GM23338 (cell line): ENCODE results near the gene CD38. TPM values are rescaled to one million over a fixed set of nuclear protein-coding genes. Genes with fewer than 3 reads are reported as not detected.
"Not testable (repeated sequence)": the region's sequence is repeated elsewhere in the genome, so short reads cannot be mapped to it uniquely, and the experiment has no call there.

ENCODE experiments used
- ATAC-seq: fragments of 200-7000 bp; cut with Tn5 transposase; 3 replicates; pipeline ENCODE4 v1.9.1; 2020
- DNase-seq: peaks from one replicate; pipeline ENCODE4 v3.0.0-alpha.2; 2015; ENCODE audit warnings: low spot score
- H2AFZ ChIP-seq: fragments of 200-600 bp; sonication (generic); 2 replicates; pipeline ENCODE4 v1.8.0; 2016; ENCODE audit warnings: antibody characterized with exemption, mild to moderate bottlenecking, moderate library complexity
- H3F3A ChIP-seq: fragments of 200-600 bp; sonication (generic); replicated peaks from 2 replicates; pipeline ENCODE4 v1.8.0; 2017; ENCODE audit warnings: antibody characterized with exemption, mixed run types, low read depth
- H3K27ac ChIP-seq: fragments of 200-600 bp; sonication (generic); 2 replicates; pipeline ENCODE4 v1.6.1; 2016; ENCODE audit warnings: low read depth
- H3K27me3 ChIP-seq: fragments of 200-600 bp; sonication (generic); 2 replicates; pipeline ENCODE4 v1.8.0; 2016; ENCODE audit warnings: mild to moderate bottlenecking, mixed run types, moderate library complexity; ENCODE audit not compliant: insufficient read depth
- H3K36me3 ChIP-seq: fragments of 200-600 bp; sonication (generic); 2 replicates; pipeline ENCODE4 v1.8.0; 2016; ENCODE audit warnings: mild to moderate bottlenecking; ENCODE audit not compliant: insufficient read depth
- H3K4me1 ChIP-seq: fragments of 200-600 bp; sonication (generic); 2 replicates; pipeline ENCODE4 v1.8.0; 2016; ENCODE audit warnings: mild to moderate bottlenecking, moderate library complexity; ENCODE audit not compliant: insufficient read depth
- H3K4me2 ChIP-seq: fragments of 200-600 bp; sonication (generic); 2 replicates; pipeline ENCODE4 v1.7.1; 2017; ENCODE audit warnings: mixed run types
- H3K4me3 ChIP-seq: fragments of 200-600 bp; sonication (generic); 2 replicates; pipeline ENCODE4 v1.6.1; 2016; ENCODE audit warnings: mixed run types
- H3K79me2 ChIP-seq: fragments of 200-600 bp; sonication (generic); replicated peaks from 2 replicates; pipeline ENCODE4 v1.8.0; 2017; ENCODE audit warnings: mild to moderate bottlenecking; ENCODE audit not compliant: insufficient read depth
- H3K9me2 ChIP-seq: fragments of 200-600 bp; sonication (generic); 2 replicates; pipeline ENCODE4 v1.8.0; 2017; ENCODE audit not compliant: insufficient read depth
- H4K20me1 ChIP-seq: fragments of 200-600 bp; sonication (generic); replicated peaks from 2 replicates; pipeline ENCODE4 v1.8.0; 2017; ENCODE audit warnings: mild to moderate bottlenecking; ENCODE audit not compliant: insufficient read depth
- H3K27ac Mint-ChIP-seq: 2 replicates; pipeline ENCODE4 v1.8.0; 2020; ENCODE audit warnings: inconsistent platforms, mild to moderate bottlenecking, moderate library complexity, mixed read lengths
- H3K27me3 Mint-ChIP-seq: 3 replicates; pipeline ENCODE4 v1.8.0; 2022; ENCODE audit warnings: low read depth, mild to moderate bottlenecking, moderate library complexity, mixed read lengths, inconsistent platforms; ENCODE audit not compliant: insufficient read depth, poor library complexity
- H3K36me3 Mint-ChIP-seq: 3 replicates; pipeline ENCODE4 v1.8.0; 2021; ENCODE audit warnings: low read depth, mild to moderate bottlenecking, inconsistent platforms, moderate library complexity, mixed read lengths
- H3K4me1 Mint-ChIP-seq: 3 replicates; pipeline ENCODE4 v1.8.0; 2020; ENCODE audit warnings: mild to moderate bottlenecking, inconsistent platforms, mixed read lengths
- H3K4me3 Mint-ChIP-seq: 3 replicates; pipeline ENCODE4 v1.8.0; 2021; ENCODE audit warnings: moderate library complexity, mild to moderate bottlenecking, inconsistent platforms, mixed read lengths
- H3K9me3 Mint-ChIP-seq: 3 replicates; pipeline ENCODE4 v1.8.0; 2020; ENCODE audit warnings: moderate library complexity, mild to moderate bottlenecking, inconsistent platforms, mixed read lengths
- CREB1 ChIP-seq: fragments of 250-450 bp; sonication (Bioruptor Pico); IDR thresholded peaks from 2 replicates; pipeline ENCODE4 v1.5.0; 2020; ENCODE audit warnings: low read depth, mild to moderate bottlenecking, moderate library complexity
- JUNB ChIP-seq: IDR thresholded peaks from one replicate; pipeline ENCODE4 v1.6.1; 2016; ENCODE audit warnings: antibody characterized with exemption; ENCODE audit not compliant: unreplicated experiment
- NANOG ChIP-seq: IDR thresholded peaks from 2 replicates; pipeline ENCODE4 v1.6.1; 2016; ENCODE audit warnings: antibody characterized with exemption, borderline replicate concordance
- STAT1 ChIP-seq: IDR thresholded peaks from one replicate; pipeline ENCODE4 v1.6.1; 2016; ENCODE audit warnings: antibody characterized with exemption; ENCODE audit not compliant: unreplicated experiment
- polyA plus RNA-seq: library from polyadenylated mRNA; unstranded; fragments of >200 nt; fragmentation: Nextera tagmentation; extraction: Ambion mirVana; gene quantifications from 2 replicates; pipeline ENCODE4 v1.2.1, GENCODE V29; 2016
- total RNA-seq: library from RNA; depleted of rRNA; stranded (reverse); fragments of >200 nt; shearing (Covaris generic); gene quantifications from 2 replicates; pipeline ENCODE4 v1.2.3, GENCODE V29; 2014
- TF ChIP-seq, protein P1 (sequence below): fragments of 250-450 bp; sonication (Bioruptor Pico); IDR thresholded peaks from 2 replicates; pipeline ENCODE4 v1.5.0; 2020; ENCODE audit warnings: mild to moderate bottlenecking, moderate library complexity

CD38 gene
- total and polyA plus RNA-seq, 2 experiments from 2014 or later = 0.17 to 0.24 TPM

DNA sequence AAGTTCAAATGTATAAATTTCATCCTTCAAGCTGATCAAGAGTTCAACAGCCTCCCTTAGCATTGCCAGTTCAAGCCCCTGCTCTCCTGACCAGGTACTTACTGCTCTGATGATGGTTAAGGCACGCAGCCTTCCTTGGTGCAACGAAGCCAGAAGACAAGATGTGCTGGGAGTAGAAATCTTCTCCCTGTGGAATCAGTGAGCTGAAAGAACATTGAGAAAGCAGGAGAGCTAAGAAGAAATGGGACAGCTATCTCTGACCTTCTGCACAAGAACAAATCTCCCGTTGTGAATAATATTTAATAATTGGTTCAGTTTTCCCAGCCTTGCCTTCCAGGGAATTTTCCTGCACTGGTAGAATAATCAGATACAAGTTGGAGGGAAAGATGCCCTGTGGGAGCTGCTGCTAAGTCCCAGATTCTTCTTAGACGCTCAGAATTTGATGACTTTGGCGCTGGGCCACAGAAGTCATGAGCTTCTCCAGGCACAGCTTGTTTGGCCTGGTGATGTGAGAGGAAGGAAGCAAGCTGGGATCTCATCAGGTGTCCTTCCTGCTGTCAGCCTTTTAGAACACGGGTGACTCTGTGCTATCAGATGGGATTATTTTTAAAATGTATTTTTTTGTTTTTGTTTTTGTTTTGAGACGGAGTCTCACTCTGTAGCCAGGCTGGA, 77.8 kb downstream of the CD38 start (continued):
- TF ChIP-seq, protein P1, sequence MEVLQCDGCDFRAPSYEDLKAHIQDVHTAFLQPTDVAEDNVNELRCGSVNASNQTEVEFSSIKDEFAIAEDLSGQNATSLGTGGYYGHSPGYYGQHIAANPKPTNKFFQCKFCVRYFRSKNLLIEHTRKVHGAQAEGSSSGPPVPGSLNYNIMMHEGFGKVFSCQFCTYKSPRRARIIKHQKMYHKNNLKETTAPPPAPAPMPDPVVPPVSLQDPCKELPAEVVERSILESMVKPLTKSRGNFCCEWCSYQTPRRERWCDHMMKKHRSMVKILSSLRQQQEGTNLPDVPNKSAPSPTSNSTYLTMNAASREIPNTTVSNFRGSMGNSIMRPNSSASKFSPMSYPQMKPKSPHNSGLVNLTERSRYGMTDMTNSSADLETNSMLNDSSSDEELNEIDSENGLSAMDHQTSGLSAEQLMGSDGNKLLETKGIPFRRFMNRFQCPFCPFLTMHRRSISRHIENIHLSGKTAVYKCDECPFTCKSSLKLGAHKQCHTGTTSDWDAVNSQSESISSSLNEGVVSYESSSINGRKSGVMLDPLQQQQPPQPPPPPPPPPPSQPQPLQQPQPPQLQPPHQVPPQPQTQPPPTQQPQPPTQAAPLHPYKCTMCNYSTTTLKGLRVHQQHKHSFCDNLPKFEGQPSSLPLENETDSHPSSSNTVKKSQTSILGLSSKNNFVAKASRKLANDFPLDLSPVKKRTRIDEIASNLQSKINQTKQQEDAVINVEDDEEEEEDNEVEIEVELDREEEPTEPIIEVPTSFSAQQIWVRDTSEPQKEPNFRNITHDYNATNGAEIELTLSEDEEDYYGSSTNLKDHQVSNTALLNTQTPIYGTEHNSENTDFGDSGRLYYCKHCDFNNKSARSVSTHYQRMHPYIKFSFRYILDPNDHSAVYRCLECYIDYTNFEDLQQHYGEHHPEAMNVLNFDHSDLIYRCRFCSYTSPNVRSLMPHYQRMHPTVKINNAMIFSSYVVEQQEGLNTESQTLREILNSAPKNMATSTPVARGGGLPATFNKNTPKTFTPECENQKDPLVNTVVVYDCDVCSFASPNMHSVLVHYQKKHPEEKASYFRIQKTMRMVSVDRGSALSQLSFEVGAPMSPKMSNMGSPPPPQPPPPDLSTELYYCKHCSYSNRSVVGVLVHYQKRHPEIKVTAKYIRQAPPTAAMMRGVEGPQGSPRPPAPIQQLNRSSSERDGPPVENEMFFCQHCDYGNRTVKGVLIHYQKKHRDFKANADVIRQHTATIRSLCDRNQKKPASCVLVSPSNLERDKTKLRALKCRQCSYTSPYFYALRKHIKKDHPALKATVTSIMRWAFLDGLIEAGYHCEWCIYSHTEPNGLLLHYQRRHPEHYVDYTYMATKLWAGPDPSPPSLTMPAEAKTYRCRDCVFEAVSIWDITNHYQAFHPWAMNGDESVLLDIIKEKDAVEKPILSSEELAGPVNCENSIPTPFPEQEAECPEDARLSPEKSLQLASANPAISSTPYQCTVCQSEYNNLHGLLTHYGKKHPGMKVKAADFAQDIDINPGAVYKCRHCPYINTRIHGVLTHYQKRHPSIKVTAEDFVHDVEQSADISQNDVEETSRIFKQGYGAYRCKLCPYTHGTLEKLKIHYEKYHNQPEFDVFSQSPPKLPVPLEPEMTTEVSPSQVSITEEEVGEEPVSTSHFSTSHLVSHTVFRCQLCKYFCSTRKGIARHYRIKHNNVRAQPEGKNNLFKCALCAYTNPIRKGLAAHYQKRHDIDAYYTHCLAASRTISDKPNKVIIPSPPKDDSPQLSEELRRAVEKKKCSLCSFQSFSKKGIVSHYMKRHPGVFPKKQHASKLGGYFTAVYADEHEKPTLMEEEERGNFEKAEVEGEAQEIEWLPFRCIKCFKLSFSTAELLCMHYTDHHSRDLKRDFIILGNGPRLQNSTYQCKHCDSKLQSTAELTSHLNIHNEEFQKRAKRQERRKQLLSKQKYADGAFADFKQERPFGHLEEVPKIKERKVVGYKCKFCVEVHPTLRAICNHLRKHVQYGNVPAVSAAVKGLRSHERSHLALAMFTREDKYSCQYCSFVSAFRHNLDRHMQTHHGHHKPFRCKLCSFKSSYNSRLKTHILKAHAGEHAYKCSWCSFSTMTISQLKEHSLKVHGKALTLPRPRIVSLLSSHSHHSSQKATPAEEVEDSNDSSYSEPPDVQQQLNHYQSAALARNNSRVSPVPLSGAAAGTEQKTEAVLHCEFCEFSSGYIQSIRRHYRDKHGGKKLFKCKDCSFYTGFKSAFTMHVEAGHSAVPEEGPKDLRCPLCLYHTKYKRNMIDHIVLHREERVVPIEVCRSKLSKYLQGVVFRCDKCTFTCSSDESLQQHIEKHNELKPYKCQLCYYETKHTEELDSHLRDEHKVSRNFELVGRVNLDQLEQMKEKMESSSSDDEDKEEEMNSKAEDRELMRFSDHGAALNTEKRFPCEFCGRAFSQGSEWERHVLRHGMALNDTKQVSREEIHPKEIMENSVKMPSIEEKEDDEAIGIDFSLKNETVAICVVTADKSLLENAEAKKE (CRISPR knock-in tag) = no peak
- no peak for TF ChIP-seq STAT1
- no peak for TF ChIP-seq CREB1 (CRISPR knock-in tag)
- no peak for TF ChIP-seq NANOG
- no peak for TF ChIP-seq JUNB

- not testable (repeated sequence) for H3F3A ChIP-seq, H3K9me3 Mint-ChIP-seq, DNase-seq, H3K4me2 ChIP-seq, H3K9me2 ChIP-seq, H4K20me1 ChIP-seq, H3K4me1 Mint-ChIP-seq, ATAC-seq, H3K27ac Mint-ChIP-seq, H3K36me3 ChIP-seq, H3K79me2 ChIP-seq, H3K36me3 Mint-ChIP-seq, H3K27me3 ChIP-seq, H3K27ac ChIP-seq, H2AFZ ChIP-seq, H3K4me1 ChIP-seq, H3K4me3 Mint-ChIP-seq, H3K4me3 ChIP-seq, H3K27me3 Mint-ChIP-seq
These were observed 83.1 kb downstream of the CD38 start for GRCh38 chr4:15861198-15861597.
